ENCODE results near the gene MINPP1. TPM values are rescaled to one million over a fixed set of nuclear protein-coding genes. Genes with fewer than 3 reads are reported as not detected.
"Not testable (repeated sequence)": the region's sequence is repeated elsewhere in the genome, so short reads cannot be mapped to it uniquely, and the experiment has no call there.

Gene MINPP1
- total RNA-seq, 2 donors from 2014 or later, result 8.3 to 13.6 TPM

DNA sequence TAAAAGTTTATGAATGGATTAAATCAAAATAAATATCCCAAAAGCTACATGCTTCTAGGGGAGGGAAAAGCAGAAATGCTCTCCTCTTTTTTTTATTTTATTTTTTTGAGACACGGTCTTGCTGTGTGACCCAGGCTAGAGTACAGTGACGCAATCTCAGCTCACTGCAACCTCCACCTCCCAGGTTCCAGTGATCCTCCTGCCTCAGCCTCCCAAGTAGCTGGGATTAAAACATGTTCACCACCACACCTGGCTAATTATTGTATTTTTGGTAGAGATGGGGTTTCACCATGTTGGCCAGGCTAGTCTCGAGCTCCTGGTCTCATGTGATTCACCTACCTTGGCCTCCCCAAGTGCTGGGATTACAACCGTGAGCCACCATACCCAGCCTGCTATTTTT is 88.2 kb downstream of the MINPP1 start:
- not testable (repeated sequence) for H3K4me3 Mint-ChIP-seq; H3K36me3 Mint-ChIP-seq; H3K27ac Mint-ChIP-seq; DNase-seq (ENCODE audit: low spot score); H3K4me1 Mint-ChIP-seq (ENCODE audit: low read depth in 2 of 2); ATAC-seq; H3K9me3 Mint-ChIP-seq
- peaks cover 6 to 12% of the 10 kb centered on the region in 2 donors for H3K27me3 Mint-ChIP-seq

- no peaks in the 10 kb centered on the region for H3K36me3 Mint-ChIP-seq
- ATAC-seq, result no peak
- no peak overlapping the region for H3K4me3 Mint-ChIP-seq
- DNase-seq (ENCODE audit: low spot score), result no peak
- no peaks in the 10 kb centered on the region for H3K9me3 Mint-ChIP-seq
- peaks cover 0 to 12% of the 10 kb centered on the region in 2 donors for H3K27me3 Mint-ChIP-seq
- no peaks in the 10 kb centered on the region for H3K4me1 Mint-ChIP-seq (ENCODE audit: low read depth in 2 of 2)
- H3K27ac Mint-ChIP-seq, result no peak overlapping the region
Measured at GRCh38 chr10:87593702-87594101, 89.0 kb downstream of the MINPP1 start.

DNA sequence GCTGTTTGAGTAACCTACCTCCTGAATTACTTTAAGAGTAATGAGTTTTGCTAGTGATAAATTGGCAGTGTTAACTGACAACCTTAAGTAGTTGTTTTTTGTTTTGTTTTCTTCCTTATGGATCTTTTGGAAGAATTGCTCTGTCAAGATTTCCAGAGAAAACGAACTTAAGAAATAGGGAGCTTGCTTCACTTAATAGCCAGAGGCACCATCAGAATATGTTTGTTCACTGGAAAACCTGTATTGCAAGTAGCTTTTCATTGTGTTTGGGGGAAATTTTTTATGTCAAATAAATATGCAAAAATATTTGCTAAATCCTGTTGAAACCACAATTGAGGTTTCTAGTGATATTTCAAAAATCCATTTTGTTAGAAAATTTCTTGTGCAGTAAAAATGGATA is 89.5 kb downstream of the MINPP1 start:
- ATAC-seq, result no peak
- Mint-ChIP-seq H3K9me3 (no peaks in the 10 kb centered on the region), H3K27me3 (peaks cover 0 to 9% of the 10 kb centered on the region in 2 donors), H3K4me3 (no peak overlapping the region), H3K4me1 (ENCODE audit: low read depth in 2 of 2) (no peaks in the 10 kb centered on the region), H3K36me3 (no peaks in the 10 kb centered on the region), H3K27ac (no peak overlapping the region)
- no peak for DNase-seq (ENCODE audit: low spot score)

DNA sequence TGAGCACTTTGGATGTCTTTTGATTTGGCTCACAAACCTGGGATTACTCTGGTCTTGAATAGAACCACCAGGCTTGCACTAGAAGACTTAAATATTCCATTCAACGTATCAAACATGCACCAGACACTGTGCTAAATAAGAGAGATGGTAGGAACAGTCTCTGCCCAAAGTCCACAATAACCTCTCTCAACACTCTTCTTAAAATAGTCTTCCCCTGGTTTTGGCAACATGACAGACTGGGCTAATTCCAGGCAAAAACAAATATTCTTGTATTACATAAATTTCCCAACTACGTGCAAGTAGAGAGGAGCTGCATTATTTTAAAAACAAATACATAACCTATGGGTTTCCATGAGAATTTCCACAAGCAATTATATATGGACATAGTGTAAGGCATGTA is 90.2 kb downstream of the MINPP1 start:
- H3K9me3 Mint-ChIP-seq, result no peaks in the 10 kb centered on the region

DNA sequence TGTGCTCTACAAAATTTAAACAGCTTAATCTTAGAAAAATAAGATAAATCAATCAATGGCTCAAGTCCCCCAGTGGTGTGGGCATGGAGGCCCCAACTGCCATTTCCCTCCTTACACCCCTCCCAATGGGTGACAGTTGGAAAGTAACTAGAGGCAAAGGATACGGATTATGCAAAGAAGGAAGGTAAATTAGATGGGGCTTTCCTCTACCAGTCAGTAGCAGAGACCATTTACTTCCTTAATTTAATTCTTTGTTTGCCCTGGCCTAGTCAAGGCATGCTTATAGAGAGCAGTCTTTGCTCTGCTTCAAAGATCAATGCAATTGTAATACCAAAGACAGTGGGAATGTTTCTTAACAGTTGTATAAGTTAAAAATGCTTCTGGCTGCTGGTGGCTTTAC is 91.7 kb downstream of the MINPP1 start:
- H3K27ac Mint-ChIP-seq, result no peak overlapping the region
- H3K36me3 Mint-ChIP-seq, result no peaks in the 10 kb centered on the region
- H3K4me1 Mint-ChIP-seq (ENCODE audit: low read depth in 2 of 2), result peaks cover 0 to under 1% of the 10 kb centered on the region in 2 donors
- H3K9me3 Mint-ChIP-seq, result no peaks in the 10 kb centered on the region
- no peak overlapping the region for H3K4me3 Mint-ChIP-seq
- no peak for ATAC-seq
- H3K27me3 Mint-ChIP-seq, result peaks cover 5 to 9% of the 10 kb centered on the region in 2 donors
- DNase-seq (ENCODE audit: low spot score), result no peak

More for the DNA sequence above, 90.2 kb downstream of the MINPP1 start:
- H3K4me1 Mint-ChIP-seq (ENCODE audit: low read depth in 2 of 2), result no peaks in the 10 kb centered on the region
- H3K27ac Mint-ChIP-seq, result no peak overlapping the region
- ATAC-seq (no peak), DNase-seq (ENCODE audit: low spot score) (no peak)
- H3K27me3 Mint-ChIP-seq, result peaks cover 0 to 9% of the 10 kb centered on the region in 2 donors
- no peaks in the 10 kb centered on the region for H3K36me3 Mint-ChIP-seq
- no peak overlapping the region for H3K4me3 Mint-ChIP-seq

DNA sequence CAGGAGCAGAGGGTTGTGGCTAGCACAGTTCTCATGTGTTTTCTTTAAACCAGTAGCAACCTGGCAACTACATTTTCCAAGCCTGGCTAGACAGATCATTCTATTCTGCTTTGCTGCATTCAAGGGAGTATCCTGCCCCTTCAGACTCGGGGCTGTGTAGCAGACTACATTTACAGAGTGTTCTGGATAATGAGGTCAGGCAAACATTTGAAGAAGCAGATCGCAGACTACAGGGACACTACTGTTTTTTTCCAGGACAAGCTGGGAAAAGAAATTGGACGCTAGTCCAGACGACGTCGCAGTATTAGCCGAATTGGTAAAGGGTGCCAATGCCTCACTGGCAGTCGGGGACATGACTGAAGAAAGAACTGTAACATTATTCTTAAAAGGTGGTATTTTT is 94.0 kb downstream of the MINPP1 start:
- Mint-ChIP-seq H3K27ac (no peak overlapping the region), H3K4me1 (ENCODE audit: low read depth in 2 of 2) (peaks cover 0 to 7% of the 10 kb centered on the region in 2 donors), H3K36me3 (no peaks in the 10 kb centered on the region), H3K4me3 (no peak overlapping the region), H3K27me3 (peaks cover 3 to 5% of the 10 kb centered on the region in 2 donors), H3K9me3 (no peaks in the 10 kb centered on the region)
- ATAC-seq (no peak), DNase-seq (ENCODE audit: low spot score) (no peak)

DNA sequence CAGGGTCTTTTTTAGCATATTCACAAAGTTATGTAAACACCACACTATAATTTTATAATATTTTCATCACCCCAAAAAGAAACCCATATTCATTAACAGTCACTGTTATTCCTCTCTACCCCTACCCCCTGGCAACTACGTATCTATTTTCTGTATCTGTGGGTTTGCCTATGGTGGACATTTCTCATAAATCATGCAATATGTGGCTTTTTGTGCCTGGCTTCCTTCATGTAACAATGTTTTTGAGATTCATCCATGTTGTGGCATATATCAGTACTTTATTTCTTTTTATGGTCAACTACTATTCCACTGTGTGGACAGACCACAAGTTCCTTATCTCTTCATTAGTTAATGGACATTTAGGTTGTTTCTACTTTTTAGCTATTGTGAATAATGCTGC is 95.9 kb downstream of the MINPP1 start:
- no peak for ATAC-seq
- Mint-ChIP-seq H3K4me3 (no peak overlapping the region), H3K27me3 (peaks cover under 1 to 5% of the 10 kb centered on the region in 2 donors), H3K9me3 (no peaks in the 10 kb centered on the region), H3K36me3 (no peaks in the 10 kb centered on the region), H3K27ac (no peak overlapping the region), H3K4me1 (ENCODE audit: low read depth in 2 of 2) (peaks cover 0 to 7% of the 10 kb centered on the region in 2 donors)
- no peak for DNase-seq (ENCODE audit: low spot score)

Other genes with a start within 250 kb of the MINPP1 start
- 1 to 10 TPM; 2.1 to 2.2 TPM for gene NUTM2D, start 147.1 kb upstream of the MINPP1 start, total RNA-seq
- gene PAPSS2, start 155.0 kb downstream of the MINPP1 start, total RNA-seq, result 1 to 10 TPM in 1 of 2 donors, under 1 TPM in 1; 0.19 to 2.6 TPM